Heart left ventricle (tissue), 13 donors: ENCODE measurements around the gene RNF150.

Source experiments
- POLR2A ChIP-seq, 2 donors: fragments of 450-650 bp; IDR thresholded peaks; one replicate each; pipeline ENCODE4 v1.6.1; 2017; ENCODE audit warnings: antibody characterized with exemption in 2 of 2, mild to moderate bottlenecking in 2 of 2, moderate library complexity in 2 of 2
- TF ChIP-seq, protein P1 (sequence below), 12 donors: fragments of 200-600 bp; sonication (generic) in 4 of 12; IDR thresholded peaks; one replicate each; pipeline versions ENCODE4 v1.5.0 to v1.8.0; 2018 to 2022; ENCODE audit warnings: antibody characterized with exemption in 12 of 12, mild to moderate bottlenecking in 5 of 12
- donor health status: ischemic (EF 13 %, LVEDD 7.1; RV severe dilation, severe dysfunction).
- donor health status: DM: no; HTN: yes; CAD: no.
- donor health status: DM: no; HTN: no; CAD: no.
- donor health status: ischemic (EF 25% LVEDD 6.9; RV normal size, moderate dysfunction).
- donor health status: ischemic (EF 25% LVEDD 5.7; RV mildly dilated, moderate dysfunction).
- donor health status: ischemic (EF 35%, LVEDD 5.7; RV mildly dilated, moderate dysfunction).
- donor health status: nonischemic (EF 11% LVEDD 7.7; RV severe dilation, severe dysfunction).
- donor health status: DM: yes; HTN: yes; CAD: no.
- donor health status: PGD.
- donor health status: ischemic (EF 29% LVEDD 5.4; RV normal size, mild dysfunction).
- donor health status: nonischemic (EF 23%, LVEDD 6.1; RV moderate dilation, normal function).

DNA sequence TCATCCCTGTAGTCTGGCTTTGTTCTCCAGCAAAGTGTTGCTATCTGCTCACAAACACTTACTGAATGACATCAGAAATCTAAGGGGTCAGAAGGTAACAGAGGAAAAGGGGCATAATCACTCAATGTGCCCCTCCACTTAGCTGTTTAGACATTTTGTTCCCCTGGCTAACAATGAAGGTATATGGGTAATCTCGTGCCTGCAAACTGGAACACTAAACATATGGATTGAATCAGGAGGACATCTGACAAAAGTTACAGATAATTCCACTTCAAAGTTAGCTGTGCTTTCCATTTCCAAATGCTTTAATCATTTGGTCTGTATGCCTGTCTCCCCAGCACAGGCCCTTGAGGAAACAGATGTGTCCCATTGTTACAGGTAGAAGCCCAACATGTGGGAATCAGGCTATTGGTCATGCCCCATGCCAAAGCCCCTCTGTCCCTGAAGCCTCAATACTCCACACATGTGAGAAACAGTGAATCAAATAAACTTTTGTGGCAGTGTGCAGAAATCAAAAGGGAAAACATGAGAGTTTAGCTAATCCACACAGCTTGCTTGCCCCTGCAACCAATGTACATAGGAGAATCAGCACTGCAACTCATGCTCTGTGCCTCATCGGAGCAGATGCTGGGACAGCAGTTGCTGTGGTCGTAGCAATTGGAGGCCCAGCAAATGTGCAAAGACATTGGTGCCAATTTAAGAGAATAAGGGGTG is 111.7 kb downstream of the RNF150 start:
- TF ChIP-seq, protein P1, sequence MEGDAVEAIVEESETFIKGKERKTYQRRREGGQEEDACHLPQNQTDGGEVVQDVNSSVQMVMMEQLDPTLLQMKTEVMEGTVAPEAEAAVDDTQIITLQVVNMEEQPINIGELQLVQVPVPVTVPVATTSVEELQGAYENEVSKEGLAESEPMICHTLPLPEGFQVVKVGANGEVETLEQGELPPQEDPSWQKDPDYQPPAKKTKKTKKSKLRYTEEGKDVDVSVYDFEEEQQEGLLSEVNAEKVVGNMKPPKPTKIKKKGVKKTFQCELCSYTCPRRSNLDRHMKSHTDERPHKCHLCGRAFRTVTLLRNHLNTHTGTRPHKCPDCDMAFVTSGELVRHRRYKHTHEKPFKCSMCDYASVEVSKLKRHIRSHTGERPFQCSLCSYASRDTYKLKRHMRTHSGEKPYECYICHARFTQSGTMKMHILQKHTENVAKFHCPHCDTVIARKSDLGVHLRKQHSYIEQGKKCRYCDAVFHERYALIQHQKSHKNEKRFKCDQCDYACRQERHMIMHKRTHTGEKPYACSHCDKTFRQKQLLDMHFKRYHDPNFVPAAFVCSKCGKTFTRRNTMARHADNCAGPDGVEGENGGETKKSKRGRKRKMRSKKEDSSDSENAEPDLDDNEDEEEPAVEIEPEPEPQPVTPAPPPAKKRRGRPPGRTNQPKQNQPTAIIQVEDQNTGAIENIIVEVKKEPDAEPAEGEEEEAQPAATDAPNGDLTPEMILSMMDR (IDR thresholded peaks at IDR 0.05) = no peak
- no peak for TF ChIP-seq POLR2A (IDR thresholded peaks at IDR 0.05)
